ENCODE results near the gene SKP1.
"Not testable (repeated sequence)": the region's sequence is repeated elsewhere in the genome, so short reads cannot be mapped to it uniquely, and the experiment has no call there.

The SKP1 gene

DNA sequence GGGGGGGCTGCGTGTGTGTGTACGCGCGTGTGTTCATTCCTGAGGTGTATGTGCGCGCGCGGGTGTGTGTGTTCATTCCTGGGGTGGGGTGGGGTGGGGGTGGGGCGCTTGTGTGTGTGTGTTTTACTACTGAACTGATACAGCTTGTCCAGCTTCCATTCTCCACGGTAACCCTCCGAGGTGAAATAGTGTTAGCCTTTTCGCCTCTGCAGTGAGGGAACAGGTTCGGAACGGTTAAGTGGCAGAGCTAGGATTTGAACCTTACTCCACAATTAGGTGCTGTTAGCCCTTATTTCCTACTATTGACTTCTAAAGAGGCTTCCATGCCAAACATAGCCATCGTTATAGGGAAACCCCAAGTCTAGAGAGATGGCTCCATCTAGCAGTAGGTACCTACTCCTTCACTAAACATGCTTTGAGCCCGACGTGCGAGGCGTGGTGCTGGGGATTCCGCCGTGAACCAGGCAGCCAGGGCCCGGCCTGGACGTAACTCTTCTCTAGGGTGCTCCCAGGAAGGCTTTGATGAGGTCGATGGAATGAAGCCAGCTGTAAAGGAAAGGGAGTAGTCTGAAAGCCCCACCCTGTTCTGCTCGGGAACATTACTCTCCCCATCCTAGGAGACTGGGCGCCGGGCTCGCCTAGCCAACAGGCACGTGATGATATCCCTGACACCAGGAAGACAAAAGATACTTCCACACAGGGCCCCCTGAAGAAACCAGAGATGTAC is 782 bp upstream of the SKP1 start:
- FAIRE-seq (no peak), DNase-seq (ENCODE audit: low spot score) (no peak)

DNA sequence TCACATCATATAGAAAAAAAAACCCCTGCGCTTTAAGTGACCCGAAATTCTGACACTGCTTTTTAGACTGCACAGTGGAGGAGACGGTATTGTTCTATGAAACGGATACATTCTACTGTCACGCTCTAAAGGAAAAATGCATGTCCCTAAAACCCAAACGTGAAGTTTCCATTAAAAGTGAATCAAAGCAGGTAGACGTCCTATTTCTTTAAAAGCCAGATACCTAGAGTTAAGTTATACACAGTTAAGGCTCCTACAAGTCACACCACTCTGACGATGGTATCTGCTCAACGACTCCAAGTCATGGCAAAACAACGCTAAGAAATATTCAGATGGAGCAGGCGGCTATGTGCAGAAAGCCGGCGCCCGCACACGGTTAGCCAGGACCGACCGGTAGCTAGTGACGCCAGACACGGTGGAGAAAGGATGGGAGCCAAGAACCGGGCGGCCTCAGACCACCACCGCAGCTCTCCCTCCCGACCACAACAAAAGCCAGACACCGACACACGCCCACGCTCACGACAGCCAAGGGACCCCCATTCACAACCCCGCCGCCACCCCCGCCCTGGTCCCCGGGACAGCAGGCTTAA is 734 bp downstream of the SKP1 start:
- DNase-seq (ENCODE audit: low spot score) (no peak), FAIRE-seq (no peak)

DNA sequence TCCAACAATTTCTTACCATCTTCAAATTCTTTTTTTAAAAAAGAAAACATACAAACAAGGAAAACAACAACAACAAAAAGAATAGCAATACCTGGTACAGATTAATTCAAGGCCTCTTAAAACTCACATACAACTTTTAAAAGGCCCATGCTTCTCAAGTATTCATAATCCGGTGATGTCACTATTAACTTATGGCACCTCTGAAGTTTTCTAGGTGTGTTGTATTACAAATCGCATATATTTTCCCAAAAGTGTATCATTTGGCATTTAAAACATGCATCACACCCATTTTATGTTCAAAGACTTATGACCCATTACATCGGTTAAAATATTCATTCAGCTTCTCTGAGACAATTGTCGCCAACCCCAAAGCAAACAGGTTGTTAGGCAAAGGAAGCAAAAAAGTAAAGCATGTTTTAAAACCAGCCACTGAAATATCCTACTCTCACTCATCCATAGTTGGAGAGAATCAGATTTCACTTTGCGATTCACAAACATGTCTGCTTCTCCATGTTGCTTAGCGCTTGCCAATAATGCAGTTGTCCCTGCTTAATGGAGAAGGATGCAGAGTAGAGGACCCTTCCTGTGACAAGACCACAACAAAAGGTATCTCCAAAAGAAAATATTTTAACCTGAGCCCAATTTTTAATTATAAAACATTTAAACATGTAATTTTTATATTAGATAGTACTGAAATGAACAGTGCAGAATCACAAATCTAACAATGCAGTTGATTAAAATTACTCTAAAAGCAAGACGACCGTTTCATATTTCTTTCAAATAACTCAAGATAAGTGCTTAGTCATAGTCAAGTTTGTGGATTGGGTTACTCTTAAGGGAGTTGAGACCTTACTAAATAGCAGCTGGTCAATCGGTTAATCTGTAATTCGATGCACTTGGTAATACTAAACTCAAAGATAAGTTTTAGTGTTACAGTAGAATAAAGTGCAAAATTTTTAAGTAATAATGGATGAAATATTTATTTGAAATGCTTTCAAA is 1.6 kb downstream of the SKP1 start:
- FAIRE-seq (peak; percentile 68), DNase-seq (ENCODE audit: low spot score) (peak; percentile 20)

DNA sequence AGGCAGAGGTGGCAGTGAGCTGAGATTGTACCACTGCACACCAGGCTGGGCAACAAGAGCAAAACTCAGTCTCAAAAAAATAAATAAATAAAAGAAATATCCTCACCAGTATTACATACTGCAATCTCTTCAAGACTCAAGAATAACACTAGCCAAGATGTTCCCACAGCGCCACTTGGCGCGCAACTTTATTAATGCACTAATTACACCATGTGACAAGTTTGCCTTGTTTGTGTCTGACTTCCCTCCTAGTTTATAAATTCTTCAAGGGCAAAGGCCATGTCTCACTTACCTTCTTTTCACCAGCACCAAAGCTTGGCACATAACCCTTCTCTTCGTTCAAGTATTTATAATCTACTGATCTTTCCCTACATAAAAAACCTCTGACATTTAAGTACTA is 4.8 kb downstream of the SKP1 start:
- FAIRE-seq (no peak), DNase-seq (ENCODE audit: low spot score) (no peak)

DNA sequence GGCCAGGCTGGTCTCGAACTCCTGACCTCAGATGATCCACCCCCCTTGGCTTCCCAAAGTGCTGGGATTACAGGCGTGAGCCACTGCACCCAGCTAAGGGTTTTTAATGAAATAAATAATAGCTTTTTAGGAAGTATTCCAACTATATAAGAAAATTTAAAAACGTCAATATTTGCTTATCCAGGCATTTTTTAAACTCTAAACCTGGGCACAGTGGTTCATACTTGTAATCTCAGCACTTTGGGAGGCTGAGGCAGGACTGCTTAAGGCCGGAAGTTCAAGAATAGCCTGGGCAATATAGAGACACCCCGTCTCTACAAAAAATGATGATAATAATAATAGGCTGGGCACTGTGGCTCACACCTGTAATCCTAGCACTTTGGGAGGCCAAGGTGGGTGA is 14.2 kb downstream of the SKP1 start:
- DNase-seq (ENCODE audit: low spot score) (no peak), FAIRE-seq (no peak)

GRCh38 chr5:134161513-134162395 is 15.0 kb downstream of the SKP1 start:
- no peak for FAIRE-seq
- no peak for DNase-seq (ENCODE audit: low spot score)

DNA sequence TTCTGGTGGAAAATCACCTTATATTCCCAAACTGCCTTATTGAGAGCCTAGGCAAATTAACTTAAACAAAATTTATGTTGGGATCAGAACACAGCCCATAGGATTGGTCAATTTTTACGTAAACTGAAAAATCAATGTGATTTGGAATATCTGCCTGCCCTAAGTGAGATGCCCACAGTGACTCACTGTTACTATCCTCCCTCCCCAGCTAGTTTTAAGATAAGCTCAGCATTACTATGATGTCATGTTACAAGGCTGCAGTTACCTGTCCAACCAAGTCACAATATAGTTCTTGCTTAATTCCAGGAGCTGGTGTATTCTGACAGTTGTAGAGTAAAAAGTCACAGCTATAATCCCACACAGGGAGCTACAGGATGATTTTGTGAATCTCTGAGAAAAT is 23.1 kb downstream of the SKP1 start:
- DNase-seq (ENCODE audit: low spot score), result no peak

GRCh38 chr5:134153241-134153640 is 23.5 kb downstream of the SKP1 start:
- DNase-seq (ENCODE audit: low spot score) (no peak), FAIRE-seq (no peak)

More for the DNA sequence above, 23.1 kb downstream of the SKP1 start:
- FAIRE-seq, result no peak

DNA sequence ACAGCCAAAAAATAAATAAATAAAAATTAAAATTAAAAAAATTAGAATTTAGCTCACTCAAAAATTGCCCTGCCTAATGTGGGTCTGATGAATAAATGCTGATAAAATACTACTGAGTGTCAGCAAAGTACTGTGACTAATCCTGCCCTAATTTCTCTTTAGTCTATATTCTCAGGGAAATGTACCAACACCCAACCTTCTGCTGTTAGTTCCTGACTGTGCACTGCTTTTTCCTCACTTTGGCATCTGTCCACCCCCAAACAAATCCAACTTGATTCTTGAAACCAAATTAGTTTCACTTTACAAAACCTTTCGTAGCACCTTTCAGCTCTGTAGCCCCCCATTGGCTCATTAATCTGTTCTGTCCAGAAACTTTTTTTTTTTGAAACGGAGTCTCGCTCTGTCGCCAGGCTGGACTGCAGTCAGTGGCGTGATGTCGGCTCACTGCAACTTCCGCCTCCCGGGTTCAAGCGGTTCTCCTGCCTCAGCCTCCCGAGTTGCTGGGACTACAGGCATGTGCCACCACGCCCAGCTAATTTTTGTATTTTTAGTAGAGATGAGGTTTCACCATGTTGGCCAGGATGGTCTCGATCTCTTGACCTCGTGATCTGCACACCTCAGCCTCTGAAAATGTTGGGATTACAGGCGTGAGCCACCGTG is 24.4 kb downstream of the SKP1 start:
- not testable (repeated sequence) for DNase-seq (ENCODE audit: low spot score); FAIRE-seq

- FAIRE-seq (no peak), DNase-seq (ENCODE audit: low spot score) (no peak)
Observed at GRCh38 chr5:134151723-134152122, 25.0 kb downstream of the SKP1 start.

DNA sequence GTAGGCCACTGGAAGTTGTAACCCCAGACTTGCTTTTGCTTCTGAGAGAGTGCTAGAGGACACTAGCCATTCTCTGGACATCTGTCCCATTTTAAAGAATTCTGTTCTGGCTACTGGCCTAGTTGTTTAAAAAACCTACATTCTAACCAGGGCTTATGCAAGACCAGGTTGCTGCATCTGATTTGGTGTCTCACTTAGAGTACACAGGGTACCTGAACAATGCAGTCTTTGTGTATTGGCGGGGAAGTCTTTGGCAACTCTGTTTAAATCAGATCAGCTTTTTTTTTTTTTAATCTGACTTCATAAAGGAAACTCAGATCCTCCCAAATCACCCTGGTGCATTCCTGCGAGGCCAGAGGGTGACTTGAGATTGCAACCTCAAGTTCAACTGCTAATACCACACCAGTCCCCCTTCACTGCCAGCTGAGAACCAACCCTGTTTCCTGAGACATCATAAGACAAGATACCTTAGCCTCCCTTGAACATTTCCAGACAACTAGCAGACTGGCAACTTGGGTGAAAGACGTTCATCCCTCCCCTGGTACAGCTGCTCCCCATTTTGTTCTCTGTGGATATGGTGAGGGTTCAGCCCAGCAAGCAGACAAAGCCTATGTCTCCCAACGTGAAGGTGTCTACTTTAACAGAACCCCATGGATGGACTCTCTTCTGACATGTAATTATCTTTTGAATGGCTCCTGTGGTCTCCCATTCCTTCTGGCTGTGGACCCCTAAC is 27.0 kb downstream of the SKP1 start:
- no peak for FAIRE-seq
- no peak for DNase-seq (ENCODE audit: low spot score)

- FAIRE-seq, result no peak
- DNase-seq (ENCODE audit: low spot score), result no peak
Observed at GRCh38 chr5:134148986-134149539, 27.7 kb downstream of the SKP1 start.

DNA sequence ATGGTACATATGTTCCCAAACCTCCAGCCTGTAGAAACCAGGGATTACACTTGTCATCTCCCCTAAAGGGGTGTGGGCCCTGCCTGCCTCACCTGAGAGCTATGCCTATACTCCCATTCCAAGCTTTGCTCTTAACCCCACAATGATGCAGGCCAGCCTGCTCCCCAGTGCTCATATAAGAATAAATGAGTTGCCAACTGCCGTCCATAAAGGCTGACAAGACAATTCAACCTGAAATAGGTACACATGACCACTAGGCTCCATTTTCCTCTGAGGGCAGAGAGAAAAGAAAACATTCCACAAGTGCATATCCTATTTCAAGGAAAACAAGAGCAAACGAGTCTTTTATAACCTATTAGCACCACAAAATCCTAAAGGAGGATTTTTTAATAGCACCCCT is 28.4 kb downstream of the SKP1 start:
- FAIRE-seq (no peak), DNase-seq (ENCODE audit: low spot score) (no peak)

GRCh38 chr5:134146651-134147518 is 29.9 kb downstream of the SKP1 start:
- DNase-seq (ENCODE audit: low spot score) (no peak), FAIRE-seq (no peak)

DNA sequence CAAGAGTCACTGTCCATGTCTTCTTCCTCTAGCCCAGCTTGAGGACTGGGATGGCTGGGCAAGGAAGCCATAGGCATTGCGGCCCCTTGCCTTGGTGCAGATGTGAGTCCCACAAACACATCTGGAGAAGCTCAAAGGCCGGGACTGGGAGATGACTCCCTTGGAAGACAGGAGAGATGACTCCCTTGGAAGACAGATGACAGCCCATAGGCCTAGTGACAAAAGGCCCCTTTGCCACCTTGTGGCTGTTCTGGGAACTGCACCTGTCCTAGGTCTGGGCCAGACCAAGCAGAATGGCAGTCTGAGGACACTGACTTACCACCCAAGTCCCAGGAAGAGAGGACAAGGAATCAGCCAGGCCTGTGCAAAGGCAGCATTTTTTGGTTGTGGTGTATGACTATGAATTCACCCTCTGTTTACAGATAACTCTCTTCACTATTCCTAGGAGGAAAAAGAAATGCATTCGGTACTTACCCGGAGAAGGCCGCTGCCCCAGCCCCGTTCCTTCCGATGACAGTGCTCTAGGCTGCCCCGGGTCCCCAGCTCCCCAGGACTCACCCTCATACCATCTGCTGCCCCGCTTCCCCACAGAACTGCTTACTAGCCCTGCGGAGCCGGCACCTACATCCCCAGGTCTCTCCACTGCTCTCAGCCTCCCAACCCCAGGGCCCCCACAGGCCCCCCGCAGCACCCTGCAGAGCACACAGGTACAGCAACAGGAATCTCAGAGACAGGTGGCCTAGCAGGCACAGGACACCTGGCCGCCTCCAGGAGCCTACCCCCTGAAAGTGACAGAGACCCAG is 30.8 kb downstream of the SKP1 start:
- no peak for FAIRE-seq
- DNase-seq (ENCODE audit: low spot score), result peak; percentile 64

GRCh38 chr5:134145041-134145757 is 31.6 kb downstream of the SKP1 start:
- DNase-seq (ENCODE audit: low spot score), result no peak

More at GRCh38 chr5:134145041-134145757, 31.6 kb downstream of the SKP1 start:
- no peak for FAIRE-seq

Measured in RCC 7860 (cell line).